Activated T-cell treated with anti-CD3 and anti-CD28 coated beads, Interleukin-2, amount 50 U/mL, for 4 hours (primary cell): Measurements from ENCODE around the gene OR4E2. TPM values are rescaled to one million over a fixed set of nuclear protein-coding genes. Genes with fewer than 3 reads are reported as not detected.

Experiments used
- ATAC-seq, 2 donors: fragments of 200-7000 bp; cut with Tn5 transposase; one replicate each; pipeline ENCODE4 v1.10.0; 2021
- DNase-seq: peaks from one replicate; pipeline ENCODE4 v3.0.0-alpha.2; 2020
- H3K27me3 Mint-ChIP-seq: one replicate; pipeline ENCODE4 v1.8.0; 2021; ENCODE audit warnings: low read depth, mixed read lengths
- H3K36me3 Mint-ChIP-seq: one replicate; pipeline ENCODE4 v1.8.0; 2022; ENCODE audit warnings: mixed read lengths; ENCODE audit not compliant: insufficient read depth
- H3K4me1 Mint-ChIP-seq: one replicate; pipeline ENCODE4 v1.8.0; 2021; ENCODE audit warnings: low read depth, mixed read lengths
- H3K4me3 Mint-ChIP-seq: one replicate; pipeline ENCODE4 v1.8.0; 2021; ENCODE audit warnings: mild to moderate bottlenecking, moderate library complexity, mixed read lengths
- H3K9me3 Mint-ChIP-seq: one replicate; pipeline ENCODE4 v1.8.0; 2021; ENCODE audit warnings: mixed read lengths
- total RNA-seq, 3 donors: library from RNA; stranded (reverse); gene quantifications; one replicate each; pipeline ENCODE4 v1.2.1, GENCODE V29; 2021

Gene OR4E2
- total RNA-seq, 3 donors from 2014 or later: not detected

DNA sequence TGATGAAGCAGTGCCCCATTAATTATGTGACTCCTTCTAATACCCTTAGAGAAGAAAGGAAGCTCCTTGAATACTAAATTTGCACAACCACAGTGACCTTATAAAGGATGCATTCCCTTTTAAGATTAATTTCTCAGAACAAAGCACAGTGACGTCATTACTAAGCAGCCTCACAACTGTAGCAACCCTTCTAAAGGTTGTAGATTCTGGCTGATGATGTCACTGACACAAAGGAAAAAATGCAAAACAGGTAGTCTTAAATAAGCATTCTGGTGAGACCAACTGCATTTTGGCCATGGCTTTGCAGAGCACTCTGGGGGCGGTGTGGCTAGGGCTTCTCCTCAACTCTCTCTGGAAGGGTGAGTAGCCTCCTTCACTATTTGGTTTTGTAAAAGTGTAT lies 58.4 kb downstream of the OR4E2 start:
- peak overlapping the region; percentile 73 for H3K4me3 Mint-ChIP-seq
- ATAC-seq: no peak
- H3K9me3 Mint-ChIP-seq: peaks cover 3% of the 10 kb centered on the region
- peaks cover 28% of the 10 kb centered on the region for H3K27me3 Mint-ChIP-seq
- no peak for DNase-seq
- H3K36me3 Mint-ChIP-seq: no peaks in the 10 kb centered on the region
- H3K4me1 Mint-ChIP-seq: no peaks in the 10 kb centered on the region

DNA sequence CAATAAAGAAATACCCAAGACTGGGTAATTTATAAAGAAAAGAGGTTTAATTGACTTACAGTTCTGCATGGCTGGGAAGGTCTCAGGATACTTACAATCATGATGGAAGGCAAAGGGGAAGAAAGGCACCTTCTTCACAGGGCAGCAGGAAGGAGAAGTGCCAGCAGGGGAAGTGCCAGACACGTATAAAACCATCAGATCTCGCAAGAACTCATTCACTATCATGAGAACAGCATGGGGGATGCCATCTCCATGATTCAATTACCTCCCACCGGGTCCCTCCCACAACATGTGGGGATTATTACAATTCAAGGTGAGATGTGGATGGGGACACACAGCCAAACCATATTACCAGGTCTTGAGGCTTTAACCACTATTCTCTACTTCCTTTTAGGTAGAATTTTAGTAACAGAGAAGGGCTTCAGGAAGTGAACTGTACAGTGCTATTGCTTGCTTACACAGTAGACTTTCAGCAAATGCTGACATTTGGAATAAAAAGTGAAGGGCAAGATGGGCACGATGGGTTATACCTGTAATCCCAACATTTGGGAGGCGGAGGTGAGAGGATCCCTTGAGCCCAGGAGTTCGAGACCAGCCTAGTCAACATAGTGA lies 60.8 kb downstream of the OR4E2 start:
- no peak for ATAC-seq
- no peaks in the 10 kb centered on the region for H3K36me3 Mint-ChIP-seq
- H3K9me3 Mint-ChIP-seq: no peaks in the 10 kb centered on the region
- H3K4me1 Mint-ChIP-seq: no peaks in the 10 kb centered on the region
- H3K4me3 Mint-ChIP-seq: peak overlapping the region; percentile 31
- no peak for DNase-seq
- H3K27me3 Mint-ChIP-seq: peaks cover 30% of the 10 kb centered on the region

Other genes with a start within 250 kb of the OR4E2 start
- gene CHD8, start 197.7 kb upstream of the OR4E2 start, total RNA-seq: 10 to 100 TPM; 82.1 to 84.1 (median 84.1) TPM
- 10 to 100 TPM; 25.4 to 30.3 (median 25.9) TPM for gene RAB2B, start 176.9 kb upstream of the OR4E2 start, total RNA-seq
- gene TOX4, start 176.6 kb upstream of the OR4E2 start, total RNA-seq: 10 to 100 TPM; 76.8 to 97.1 (median 92.6) TPM
- gene METTL3, start 142.5 kb upstream of the OR4E2 start, total RNA-seq: 10 to 100 TPM; 45.0 to 47.7 (median 45.0) TPM
- gene SALL2, start 127.5 kb upstream of the OR4E2 start, total RNA-seq: 1 to 10 TPM; 1.4 to 1.8 (median 1.4) TPM
- not detected for gene OR10G3, start 73.8 kb upstream of the OR4E2 start, total RNA-seq
- gene OR10G2, start 18.9 kb upstream of the OR4E2 start, total RNA-seq: not detected
- not detected for gene OR4E1, start 20.0 kb downstream of the OR4E2 start, total RNA-seq